ENCODE data around the gene HS3ST2. TPM values are rescaled to one million over a fixed set of nuclear protein-coding genes. Genes with fewer than 3 reads are reported as not detected.

HS3ST2 gene
- total and polyA plus RNA-seq, 2 of the 8 experiments (the other 6 are each of a cell fraction or from before 2014, with no cell fraction given): 1.7 to 3.7 TPM

DNA sequence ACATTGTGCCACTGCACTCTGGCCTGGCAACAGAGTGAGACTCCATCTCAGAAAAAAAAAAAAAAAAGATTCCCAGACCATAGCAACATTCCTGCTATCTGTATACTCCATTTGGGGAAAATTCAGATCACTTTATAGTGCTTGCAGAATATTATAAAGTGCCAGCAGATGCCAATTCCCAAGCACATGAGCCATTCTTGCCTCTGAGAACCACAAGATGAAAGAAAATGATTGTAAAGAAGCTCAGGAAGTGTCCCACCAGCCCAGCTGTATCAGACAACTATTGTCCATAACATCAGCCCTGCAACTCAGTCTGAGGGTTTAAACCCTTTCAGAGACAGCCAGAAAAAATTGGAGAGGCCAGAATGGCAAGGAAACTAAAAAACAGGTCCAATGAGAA, 69.0 kb downstream of the HS3ST2 start:
- H4K91ac ChIP-seq (replicated peaks; ENCODE audit: insufficient read length, low read length): no peak overlapping the region
- H2BK15ac ChIP-seq (ENCODE audit: low read length): no peak overlapping the region
- no peak overlapping the region for H2BK20ac ChIP-seq (ENCODE audit: low read length)
- no peaks in the 10 kb centered on the region for H3K79me2 ChIP-seq (ENCODE audit: control insufficient read depth in 1 of 2, insufficient read depth in 2 of 2, low read length in 2 of 2)
- no peak overlapping the region for H3K14ac ChIP-seq (ENCODE audit: insufficient read length)
- ChIA-PET POLR2A (ENCODE audit: partially characterized antibody) (no interaction called here), CTCF (ENCODE audit: partially characterized antibody) (interaction anchor here (1.4 to 6.6 kb wide), 3 partner anchors 17 to 95 kb away, joined by 3 to 42 read pairs (median 4); no protein-coding TSS in a partner anchor)
- no peak overlapping the region for H3K4me2 ChIP-seq (ENCODE audit: insufficient read depth in 1 of 2, low read depth in 2 of 2, low read length in 2 of 2)
- no peak for FAIRE-seq
- H3K4ac ChIP-seq (replicated peaks; ENCODE audit: insufficient read length, low read depth, low read length): no peak overlapping the region
- no peaks in the 10 kb centered on the region for H3K27me3 ChIP-seq (replicated peaks in 1 of 4; ENCODE audit: control insufficient read depth in 3 of 4, extremely low read depth in 1 of 4, insufficient read depth in 3 of 4, low read length in 3 of 4)
- H4K5ac ChIP-seq (ENCODE audit: insufficient read length, low read depth, low read length): no peak overlapping the region
- H3K36me3 ChIP-seq (ENCODE audit: control insufficient read depth in 2 of 4, insufficient read depth in 4 of 4, low read length in 3 of 4): no peaks in the 10 kb centered on the region
- H3K23ac ChIP-seq (ENCODE audit: insufficient read length): no peak overlapping the region
- H3K18ac ChIP-seq (ENCODE audit: extremely low read depth, low read length): no peak overlapping the region
- no peak overlapping the region for H2AK5ac ChIP-seq (ENCODE audit: low read depth, low read length)
- H4K20me1 ChIP-seq (replicated peaks in 1 of 2; ENCODE audit: control insufficient read depth in 1 of 2, insufficient read depth in 2 of 2, low read length in 2 of 2): no peaks in the 10 kb centered on the region
- no peak overlapping the region for H2BK120ac ChIP-seq (replicated peaks; ENCODE audit: low read depth, low read length)
- H3K9ac ChIP-seq (replicated peaks in 1 of 4; ENCODE audit: extremely low read depth in 1 of 4, low read depth in 3 of 4, low read length in 3 of 4): no peak overlapping the region
- no peak overlapping the region for H2BK12ac ChIP-seq (ENCODE audit: low read depth, low read length)
- H3K56ac ChIP-seq (replicated peaks; ENCODE audit: insufficient read length, low read depth, low read length): no peak overlapping the region
- H4K8ac ChIP-seq (ENCODE audit: extremely low read depth, insufficient read depth, low read length): no peak overlapping the region
- TF ChIP-seq CEBPB (IDR thresholded peaks at IDR 0.05; ENCODE audit: low read depth, low read length): no peak
- no peak for TF ChIP-seq GTF2F1 (IDR thresholded peaks at IDR 0.05; ENCODE audit: borderline replicate concordance, low read depth, low read length)
- TF ChIP-seq BCL11A (IDR thresholded peaks at IDR 0.05; ENCODE audit: low read depth in 2 of 2, low read length in 2 of 2): no peak
- TF ChIP-seq HDAC6 (IDR thresholded peaks at IDR 0.05; ENCODE audit: low read depth, low read length): no peak
- no peak for TF ChIP-seq KDM5A (IDR thresholded peaks at IDR 0.05; ENCODE audit: low read length)
- no peak for TF ChIP-seq POU5F1 (IDR thresholded peaks at IDR 0.05; ENCODE audit: low read depth, low read length)
- no peak for TF ChIP-seq SAP30 (IDR thresholded peaks at IDR 0.05; ENCODE audit: insufficient read depth, insufficient replicate concordance, low read length)
- no peak for TF ChIP-seq CHD2 (IDR thresholded peaks at IDR 0.05; ENCODE audit: low read length)
- no peak for TF ChIP-seq EGR1 (IDR thresholded peaks at IDR 0.05; ENCODE audit: borderline replicate concordance, low read depth, low read length)
- no peak for TF ChIP-seq SIRT6 (IDR thresholded peaks at IDR 0.05; ENCODE audit: low read length)
- TF ChIP-seq ATF3 (IDR thresholded peaks at IDR 0.05; ENCODE audit: insufficient read depth, low read depth, low read length): no peak
- TF ChIP-seq NRF1 (IDR thresholded peaks at IDR 0.05; ENCODE audit: low read depth, low read length): no peak
- TF ChIP-seq CHD1 (IDR thresholded peaks at IDR 0.05; ENCODE audit: low read depth, low read length): no peak
- no peak for TF ChIP-seq RXRA (IDR thresholded peaks at IDR 0.05; ENCODE audit: insufficient read depth, low read depth, low read length)
- TF ChIP-seq SIN3A (conservative IDR thresholded peaks at IDR 0.05 in 1 of 2, IDR thresholded peaks at IDR 0.05 in 1 of 2; ENCODE audit: low read depth in 1 of 2, low read length in 2 of 2): no peak
- TF ChIP-seq MAFK (IDR thresholded peaks at IDR 0.05; ENCODE audit: low read depth, low read length): no peak
- H3K4me1 ChIP-seq (replicated peaks in 1 of 4; ENCODE audit: control insufficient read depth in 3 of 4, insufficient read depth in 4 of 4, low read length in 3 of 4): peaks cover 0 to 2% (median 0%) of the 10 kb centered on the region in 4 experiments; a peak in 2 of 7 replicates
- no peak overlapping the region for H3K4me3 ChIP-seq (ENCODE audit: extremely low read depth in 1 of 4, insufficient read depth in 2 of 4, low read depth in 3 of 4, low read length in 4 of 4)
- no peaks in the 10 kb centered on the region for H3K79me1 ChIP-seq (ENCODE audit: low read depth, low read length)
- no peak overlapping the region for H2BK5ac ChIP-seq (ENCODE audit: low read depth, low read length)
- no peak overlapping the region for H3K27ac ChIP-seq (ENCODE audit: low read depth, low read length)
- H3K9me3 ChIP-seq (ENCODE audit: insufficient read depth in 2 of 2, low read depth in 1 of 2, low read length in 1 of 2): no peaks in the 10 kb centered on the region
- no peak for DNase-seq (ENCODE audit: low read depth in 1 of 2, low spot score in 2 of 2)
- H3K23me2 ChIP-seq (ENCODE audit: low read depth, low read length): no peaks in the 10 kb centered on the region
- no peak overlapping the region for H2AFZ ChIP-seq (ENCODE audit: low read length)
